ENCODE data around the gene ADAMTS7.
A peak's percentile ranks its signal among the peaks of the same experiment; 100 is the strongest.
"Not testable (repeated sequence)": the region's sequence is repeated elsewhere in the genome, so short reads cannot be mapped to it uniquely, and the experiment has no call there.

Gene ADAMTS7

DNA sequence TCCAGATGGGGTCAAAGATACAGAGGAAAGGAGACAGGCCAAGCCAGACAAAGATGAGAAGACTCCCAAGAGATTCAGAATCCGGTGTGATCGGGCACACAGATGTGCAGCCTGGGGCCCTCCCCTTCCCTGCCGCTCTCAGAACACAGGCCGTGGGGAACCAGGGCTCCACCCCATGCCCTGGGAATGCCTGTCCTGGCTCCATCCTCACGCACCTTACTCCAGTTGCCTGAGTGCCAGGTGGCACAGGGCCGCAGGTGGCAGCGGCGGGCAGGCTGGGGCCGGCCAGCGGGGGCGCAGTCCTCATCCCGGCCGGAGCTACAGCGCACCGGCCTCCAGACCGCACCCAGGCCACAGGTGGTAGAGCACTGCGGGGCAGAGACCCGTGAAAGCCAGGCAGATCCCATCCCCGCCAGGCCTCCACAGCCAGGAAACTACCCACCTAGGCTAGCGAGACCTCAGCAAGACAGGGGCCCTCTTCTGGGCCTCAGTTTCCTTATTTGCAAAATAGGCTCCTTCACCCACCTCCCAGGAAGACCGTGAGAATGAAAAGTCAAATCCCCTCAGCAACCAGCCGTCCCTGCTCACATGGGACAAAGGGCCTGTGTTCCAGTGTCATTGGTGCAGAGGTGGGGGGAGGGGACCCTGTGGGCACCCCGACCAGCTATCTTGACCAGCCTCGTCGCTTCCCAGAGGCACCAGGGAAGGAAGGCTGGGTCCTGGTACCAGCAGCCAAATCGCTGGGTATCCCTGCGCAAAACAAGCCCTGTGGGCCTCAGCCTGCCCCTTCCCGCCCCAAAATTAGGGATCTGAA lies 46.7 kb downstream of the ADAMTS7 start:
- DNase-seq = peak; percentile 5

DNA sequence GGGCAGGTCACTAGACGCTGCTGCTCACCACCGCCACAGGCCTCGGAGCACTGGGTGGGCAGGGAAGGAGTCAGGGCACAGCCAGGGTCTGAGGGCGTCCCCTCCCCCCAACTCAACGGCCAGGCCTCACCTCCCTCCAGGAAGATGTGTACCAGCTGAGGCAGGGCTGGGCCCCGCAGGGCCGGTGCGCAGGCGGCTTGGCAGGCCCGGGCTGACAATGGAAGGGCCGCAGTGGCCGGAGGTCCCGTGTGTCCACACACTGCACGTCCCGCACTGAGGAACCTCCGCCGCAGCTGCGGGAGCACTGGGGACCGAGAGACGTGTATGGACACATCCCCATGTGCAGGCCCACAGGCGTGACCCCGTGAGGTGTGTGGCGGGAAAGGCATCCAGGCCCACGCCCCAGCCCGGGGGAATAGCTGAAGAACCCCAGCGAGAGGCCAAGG lies 47.4 kb downstream of the ADAMTS7 start:
- no peak for DNase-seq

GRCh38 chr15:78762985-78763795 lies 48.1 kb downstream of the ADAMTS7 start:
- DNase-seq = no peak

- not testable (repeated sequence) for DNase-seq
Measured at GRCh38 chr15:78762386-78762961, 48.8 kb downstream of the ADAMTS7 start.

- DNase-seq = no peak
Measured at GRCh38 chr15:78761891-78762385, 49.3 kb downstream of the ADAMTS7 start.

- not testable (repeated sequence) for DNase-seq
Measured at GRCh38 chr15:78761475-78761874, 49.8 kb downstream of the ADAMTS7 start.

DNA sequence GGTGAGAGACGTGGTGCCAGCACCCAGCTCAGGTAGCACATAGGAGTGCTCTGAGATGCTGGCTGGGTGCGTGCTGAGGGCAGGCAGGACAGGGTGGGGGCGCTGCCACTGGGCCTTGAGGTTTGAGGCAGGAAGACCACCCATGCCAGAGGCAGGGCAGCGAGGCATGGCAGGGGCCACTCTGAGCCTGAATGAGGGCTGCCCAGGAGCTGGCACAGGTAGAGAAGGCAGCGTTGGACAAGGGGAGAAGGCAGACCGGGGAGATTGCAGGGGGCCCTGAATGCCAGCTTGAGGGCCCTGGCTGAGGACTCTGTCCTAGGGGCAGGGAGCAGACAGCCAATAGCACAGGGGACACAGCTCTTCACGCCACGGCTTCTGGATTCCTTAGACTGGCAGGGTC lies 50.2 kb downstream of the ADAMTS7 start:
- no peak for DNase-seq

DNA sequence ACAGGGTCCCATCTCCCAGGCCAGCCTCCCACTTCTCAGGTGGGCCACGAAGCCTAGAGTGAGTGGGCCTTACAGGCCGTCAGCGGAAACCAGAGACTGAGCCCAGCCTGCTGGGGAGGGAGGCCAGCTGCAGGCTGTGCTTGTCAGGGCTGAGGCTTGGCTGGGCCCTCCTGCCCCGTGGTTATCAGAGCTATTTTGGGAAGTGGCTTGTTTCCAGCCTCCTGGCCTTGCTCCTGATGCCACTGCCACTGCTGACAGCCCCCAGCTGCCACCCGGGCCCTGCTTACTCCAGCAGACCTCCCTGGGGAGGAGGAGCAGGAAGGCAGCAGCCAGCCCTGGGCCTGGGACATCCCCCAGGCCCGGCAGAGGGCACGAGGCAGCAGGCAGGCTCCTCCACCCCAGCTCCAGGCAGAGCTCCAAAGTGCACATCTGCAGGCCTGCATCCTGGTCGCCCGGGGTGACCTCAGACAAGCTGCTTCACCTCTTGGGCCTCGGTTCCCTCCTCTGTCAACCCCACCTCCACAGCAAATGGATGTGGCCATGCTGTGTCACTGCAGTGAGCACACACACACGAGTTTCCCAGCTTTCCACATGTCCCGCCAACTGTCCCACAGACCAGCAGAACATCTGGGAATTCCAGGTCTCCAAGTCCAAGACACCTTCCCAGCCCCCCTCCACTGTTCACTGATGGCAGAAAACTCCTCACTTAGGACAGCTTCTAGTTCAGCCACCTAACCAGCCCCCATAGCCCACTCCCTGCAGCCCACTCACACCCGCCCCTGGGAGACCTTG lies 51.0 kb downstream of the ADAMTS7 start:
- DNase-seq = not testable (repeated sequence)

- not testable (repeated sequence) for DNase-seq
Measured at GRCh38 chr15:78759361-78759998, 51.8 kb downstream of the ADAMTS7 start.

DNA sequence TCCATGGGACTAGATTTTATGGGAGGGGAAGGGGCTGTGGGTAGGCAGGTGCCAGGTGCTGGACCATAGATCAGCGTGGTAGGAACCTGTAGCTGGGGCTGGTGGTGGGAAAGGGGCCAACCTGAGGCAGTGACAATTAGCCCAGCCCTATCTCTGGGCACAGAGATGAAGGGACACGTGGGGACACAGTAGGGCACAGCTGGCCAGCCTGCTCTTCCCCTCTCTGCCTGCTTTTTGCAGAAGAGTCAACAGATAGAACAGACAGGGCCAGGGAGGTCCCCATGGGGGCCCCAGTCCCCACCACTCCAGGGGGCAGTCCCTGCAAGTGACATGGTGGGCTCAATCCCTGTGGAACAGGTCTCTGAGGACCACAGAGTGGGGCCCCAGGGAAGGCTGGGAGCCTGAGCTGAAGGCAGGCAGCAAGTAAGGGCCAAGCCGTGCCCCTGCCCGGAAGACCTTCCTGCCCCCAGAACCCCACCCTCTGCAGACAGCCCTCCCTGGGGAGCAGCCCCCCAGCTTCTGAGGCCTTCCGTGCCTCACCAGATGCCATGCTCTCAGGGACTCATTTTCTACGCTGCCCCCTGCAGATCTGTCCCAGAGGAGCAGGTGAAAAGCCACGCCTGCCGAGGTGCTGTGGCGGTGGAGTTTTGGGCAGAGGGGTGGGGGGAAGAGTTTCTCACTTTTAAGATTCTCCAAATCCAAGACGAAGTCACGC lies 52.6 kb downstream of the ADAMTS7 start:
- not testable (repeated sequence) for DNase-seq

DNA sequence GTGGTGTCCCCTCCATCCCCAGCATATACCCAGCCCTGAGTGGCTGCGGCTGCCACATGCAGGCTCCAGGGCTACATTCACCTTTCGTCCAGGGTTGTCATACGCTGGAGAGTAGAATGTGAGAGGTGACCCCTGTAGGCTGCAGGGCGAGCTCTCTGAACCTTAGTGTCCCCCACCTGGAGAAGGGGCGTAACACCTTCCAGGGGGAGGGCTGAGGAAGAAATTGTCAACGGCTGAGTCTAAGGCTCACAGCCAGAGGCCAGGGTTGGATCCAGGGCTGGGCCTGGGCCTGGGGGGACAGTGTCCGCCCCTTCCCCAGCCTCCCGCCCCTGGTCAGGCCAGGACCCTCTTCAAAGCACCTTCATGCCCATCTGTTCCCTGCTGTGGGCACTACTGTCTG lies 53.2 kb downstream of the ADAMTS7 start:
- not testable (repeated sequence) for DNase-seq

DNA sequence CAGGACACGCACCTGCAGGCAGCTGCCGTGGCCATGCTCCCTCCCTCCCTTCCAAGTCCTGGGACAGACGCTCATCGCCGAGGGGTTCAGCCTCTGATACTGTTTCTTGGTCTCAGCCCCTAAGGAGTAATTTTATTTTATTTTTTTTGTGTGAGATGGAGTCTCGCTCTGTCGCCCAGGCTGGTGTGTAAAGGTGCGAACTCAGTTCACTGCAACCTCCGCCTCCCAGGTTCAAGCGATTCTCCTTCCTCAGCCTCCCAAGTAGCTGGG lies 53.7 kb downstream of the ADAMTS7 start:
- no peak for DNase-seq

DNA sequence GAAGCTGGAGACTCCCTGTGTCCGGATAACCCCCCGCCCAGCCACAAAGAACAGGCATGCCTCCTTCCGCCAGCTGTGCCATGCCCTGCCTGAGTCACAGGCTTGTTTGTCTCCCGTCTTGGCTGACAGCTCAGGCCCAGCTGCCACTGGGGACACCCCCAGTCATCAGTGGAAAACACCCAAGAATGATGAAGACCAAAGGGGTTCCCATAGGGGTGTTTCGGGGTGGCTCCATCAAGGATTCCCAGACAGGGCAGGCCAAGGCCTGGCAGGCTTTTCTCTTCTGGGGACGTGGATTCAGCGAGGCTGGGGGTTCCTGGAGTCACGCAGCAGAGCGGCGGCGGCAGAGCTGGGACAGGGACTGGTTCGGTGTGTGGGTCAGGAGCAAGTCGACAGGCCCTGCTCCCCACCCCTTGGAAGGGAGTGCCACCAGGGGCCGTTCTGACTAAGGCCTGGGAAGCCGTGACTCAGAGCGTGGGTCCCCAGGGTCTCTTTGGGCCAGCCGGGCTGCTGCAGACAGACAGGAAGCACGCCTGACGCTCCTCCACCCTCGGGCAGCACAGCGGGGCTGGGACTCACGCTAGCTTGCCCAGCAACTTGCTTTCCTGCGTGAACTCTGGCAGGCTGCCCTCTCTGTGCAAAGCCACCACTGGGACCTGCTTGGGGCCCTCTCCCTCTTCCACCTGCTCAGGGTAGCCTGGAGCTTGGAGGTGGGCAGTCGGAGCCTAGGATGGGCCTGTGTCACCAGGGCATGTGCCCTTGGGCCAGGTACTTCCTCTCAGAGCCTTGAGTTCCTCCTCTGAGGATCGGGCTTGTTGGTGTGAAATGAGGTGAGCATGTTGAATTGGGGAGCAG lies 54.3 kb downstream of the ADAMTS7 start:
- DNase-seq = not testable (repeated sequence)

DNA sequence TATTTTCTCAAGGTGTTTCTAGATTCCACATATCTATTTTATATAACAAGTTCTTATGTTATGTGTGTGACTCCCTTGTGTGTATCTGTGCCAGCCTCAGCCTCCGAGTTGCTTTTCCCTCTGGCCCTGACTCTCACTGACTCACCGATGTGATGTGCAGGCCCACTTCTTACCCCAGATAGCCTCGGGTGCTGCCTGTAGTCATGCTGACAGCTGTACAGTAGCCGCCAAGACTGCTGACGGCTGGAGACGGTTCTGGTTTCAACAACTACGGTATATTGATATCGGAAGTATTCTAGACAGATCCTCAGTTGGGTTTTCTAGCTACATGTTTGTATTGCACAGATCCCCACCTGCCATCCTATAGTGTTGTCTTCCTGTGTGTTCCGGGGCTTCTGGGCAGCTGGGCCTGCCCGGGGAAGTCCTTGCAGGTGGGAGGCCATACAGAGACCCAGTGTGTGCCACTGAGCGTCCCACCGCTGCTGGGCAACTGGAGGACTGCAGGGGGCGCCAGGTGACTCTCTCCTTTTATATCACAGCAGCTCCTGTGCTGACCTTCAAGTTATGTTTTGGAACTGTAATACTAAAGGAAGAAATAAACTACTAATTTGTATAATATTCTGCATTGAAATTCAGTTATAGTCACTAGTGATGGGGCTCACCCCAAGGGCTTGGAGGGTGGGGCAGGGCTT lies 55.2 kb downstream of the ADAMTS7 start:
- not testable (repeated sequence) for DNase-seq

- not testable (repeated sequence) for DNase-seq
Measured at GRCh38 chr15:78754637-78755280, 56.5 kb downstream of the ADAMTS7 start.

DNA sequence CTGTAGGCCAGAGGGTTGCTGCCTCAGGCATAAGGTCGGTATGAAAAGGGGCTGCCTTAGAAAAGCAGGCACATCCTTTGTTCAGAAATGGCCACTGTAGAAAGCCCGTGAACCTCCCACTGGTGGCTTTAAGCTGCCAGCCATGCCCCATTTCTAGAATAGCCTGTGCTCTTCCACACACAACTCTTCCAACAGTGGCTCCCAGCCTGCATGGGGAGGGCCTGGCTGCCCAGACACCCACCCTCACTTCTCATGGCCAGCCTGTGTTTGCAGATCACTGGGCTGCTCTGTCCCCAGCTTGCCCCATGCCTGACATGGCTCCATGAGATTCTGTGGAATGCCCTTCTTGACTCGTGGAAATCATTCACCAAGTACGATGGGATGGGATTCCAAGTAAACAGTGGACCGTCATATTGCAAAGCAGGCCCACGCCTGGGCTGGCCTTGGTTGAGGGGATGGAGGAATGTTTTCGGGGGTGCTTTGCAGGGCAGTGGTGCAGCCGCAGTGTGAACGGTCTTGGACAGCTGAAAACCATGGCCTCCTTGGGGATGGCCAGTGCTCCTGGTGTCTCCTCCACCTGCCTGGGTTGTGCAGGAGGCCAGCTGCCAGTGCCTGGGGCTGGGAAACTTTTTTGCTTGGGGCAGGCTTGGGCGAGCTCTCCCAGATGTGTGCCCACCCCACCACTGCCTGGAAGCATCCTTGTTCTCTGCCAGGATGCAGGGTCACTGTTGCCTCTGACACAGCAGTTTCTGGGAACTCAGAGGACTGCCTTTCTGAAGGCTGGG lies 57.3 kb downstream of the ADAMTS7 start:
- DNase-seq = not testable (repeated sequence)

DNA sequence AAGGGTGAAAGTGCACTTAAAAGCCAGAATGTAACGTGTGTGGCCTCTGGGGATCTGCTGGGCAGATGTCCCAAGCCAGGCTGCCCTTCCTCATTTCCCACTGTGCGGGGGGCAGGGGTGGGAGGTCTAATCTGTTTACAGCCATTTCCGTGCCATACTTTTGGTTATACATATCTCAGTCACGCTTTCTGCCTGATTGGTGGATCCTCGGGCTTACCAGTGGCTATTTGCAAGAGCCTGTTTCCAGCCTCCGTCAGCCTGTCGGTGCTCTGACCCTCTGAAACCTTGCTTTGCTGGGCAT lies 58.0 kb downstream of the ADAMTS7 start:
- not testable (repeated sequence) for DNase-seq

DNA sequence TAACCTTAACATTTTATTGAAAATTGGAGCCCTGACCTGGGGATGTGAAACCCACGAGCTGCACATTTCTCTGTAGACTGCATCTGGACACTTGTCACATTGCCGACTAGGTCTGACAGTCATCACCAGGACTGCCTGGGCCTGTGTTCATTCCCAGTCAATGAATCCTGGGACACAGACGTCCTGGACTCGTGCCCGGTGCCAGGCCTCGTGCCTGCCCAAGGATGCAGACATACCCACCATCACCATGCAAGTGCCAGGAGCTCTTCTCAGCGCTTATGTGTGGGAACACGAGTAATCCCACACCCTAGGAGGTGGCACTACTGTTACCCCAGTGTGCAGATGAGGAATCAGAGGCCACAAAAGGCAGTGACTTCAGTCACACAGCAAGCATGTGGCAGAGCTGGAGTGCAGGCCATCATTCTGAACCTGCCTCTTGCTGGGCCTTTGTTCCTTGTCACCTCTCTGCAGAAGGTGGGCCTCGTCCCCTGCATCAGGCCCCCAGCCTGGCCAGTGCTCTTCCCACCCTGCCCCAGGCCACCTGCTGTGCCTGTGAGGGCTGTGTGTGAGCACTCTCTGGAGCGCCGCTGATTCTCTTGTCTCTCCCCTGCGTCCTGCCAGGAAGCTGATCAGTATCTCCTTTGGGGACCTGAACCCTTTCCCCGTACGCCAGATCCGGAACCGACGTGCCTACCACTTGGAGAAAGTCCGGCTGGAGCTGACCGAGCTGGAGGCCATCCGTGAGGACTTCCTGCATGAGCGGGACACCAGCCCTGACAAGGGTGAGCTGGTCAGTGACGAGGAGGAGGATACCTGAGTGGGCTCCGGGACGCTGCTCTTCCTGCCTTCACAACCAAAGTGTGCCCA lies 58.5 kb downstream of the ADAMTS7 start:
- DNase-seq = no peak

Data from NCI-H510A treated with DMSO at 0.1 percent for 48 hours (cell line).